Mammary epithelial cell (primary cell): ENCODE measurements around the gene AP2S1.

Experiments
- CTCF ChIP-seq, 2 donors: IDR thresholded peaks in 1 of 2; conservative IDR thresholded peaks in 1 of 2; 2 replicates each; pipeline ENCODE4 v1.5.1; 2011 to 2012; ENCODE audit warnings: inconsistent platforms in 2 of 2, low read length in 2 of 2, mild to moderate bottlenecking in 2 of 2, control low read depth in 1 of 2, low read depth in 1 of 2; ENCODE audit not compliant: insufficient read depth in 1 of 2; ENCODE audit errors: extremely low read depth in 1 of 2
- EZH2 ChIP-seq: IDR thresholded peaks from 2 replicates; pipeline ENCODE4 v1.6.1; 2012; ENCODE audit warnings: low read length, inconsistent platforms, borderline replicate concordance

- TF ChIP-seq CTCF (conservative IDR thresholded peaks at IDR 0.05 in 1 of 2, IDR thresholded peaks at IDR 0.05 in 1 of 2; ENCODE audit: extremely low read depth in 1 of 2, insufficient read depth in 1 of 2, low read depth in 1 of 2, low read length in 2 of 2) (peak; percentile 68 to 93), EZH2 (no peak)
These were observed 5.7 kb upstream of the AP2S1 start for GRCh38 chr19:46856062-46857022.
